Caco-2 (cell line): ENCODE data around the gene TRAF3. TPM values are rescaled to one million over a fixed set of nuclear protein-coding genes. Genes with fewer than 3 reads are reported as not detected.
"Not testable (repeated sequence)": the region's sequence is repeated elsewhere in the genome, so short reads cannot be mapped to it uniquely, and the experiment has no call there.

Source experiments
- BruUV-seq: library from RNA; stranded (reverse); fragments of 400-500 nt; replicated peaks from 2 replicates; lab custom pipeline; 2021; lab: Mats Ljungman, UMichigan
- CTCF ChIA-PET: fragments of 300-600 bp; sonication (Branson Sonifier 250); formaldehyde crosslinking; loops from one replicate; lab custom pipeline; 2022; ENCODE audit warnings: antibody characterized with exemption; lab: Charles Lee
- POLR2A ChIA-PET: fragments of 300-600 bp; sonication (Branson Sonifier 250); formaldehyde crosslinking; loops from one replicate; lab custom pipeline; 2022; ENCODE audit warnings: antibody characterized with exemption; lab: Charles Lee
- DNase-seq, 2 experiments: peaks; one replicate each; pipeline versions ENCODE4 v3.0.0 to v3.0.0-alpha.2; 2020 to 2022
- H3K27me3 ChIP-seq: replicated peaks from 2 replicates; pipeline ENCODE4 v1.6.0; 2011; ENCODE audit warnings: low read length; ENCODE audit not compliant: control insufficient read depth, insufficient read depth
- H3K36me3 ChIP-seq: 2 replicates; pipeline ENCODE4 v1.5.1; 2011; ENCODE audit warnings: low read length; ENCODE audit not compliant: control insufficient read depth, insufficient read depth
- H3K4me1 ChIP-seq: fragments of 250-450 bp; sonication (Bioruptor Pico); 2 replicates; pipeline ENCODE4 v1.5.1; 2020; ENCODE audit warnings: mild to moderate bottlenecking
- H3K4me3 ChIP-seq: 2 replicates; pipeline ENCODE4 v1.5.1; 2011; ENCODE audit warnings: low read depth, mild to moderate bottlenecking, control low read depth, low read length
- H3K9me3 ChIP-seq: fragments of 250-450 bp; sonication (Bioruptor Pico); 2 replicates; pipeline ENCODE4 v1.5.1; 2020; ENCODE audit warnings: mild to moderate bottlenecking, moderate library complexity
- H3K27ac Mint-ChIP-seq: one replicate; pipeline ENCODE4 v1.8.0; 2022; ENCODE audit warnings: mixed read lengths; ENCODE audit not compliant: unreplicated experiment
- H3K27me3 Mint-ChIP-seq: one replicate; pipeline ENCODE4 v1.8.0; 2022; ENCODE audit warnings: mixed read lengths; ENCODE audit not compliant: insufficient read depth, unreplicated experiment
- H3K36me3 Mint-ChIP-seq: one replicate; pipeline ENCODE4 v1.8.0; 2022; ENCODE audit warnings: mild to moderate bottlenecking, mixed read lengths; ENCODE audit not compliant: insufficient read depth, unreplicated experiment
- H3K4me1 Mint-ChIP-seq: one replicate; pipeline ENCODE4 v1.8.0; 2022; ENCODE audit warnings: low read depth, mixed read lengths; ENCODE audit not compliant: unreplicated experiment
- H3K4me3 Mint-ChIP-seq: one replicate; pipeline ENCODE4 v1.8.0; 2022; ENCODE audit warnings: mild to moderate bottlenecking, moderate library complexity, mixed read lengths; ENCODE audit not compliant: unreplicated experiment
- H3K9me3 Mint-ChIP-seq: one replicate; pipeline ENCODE4 v1.8.0; 2022; ENCODE audit warnings: mixed read lengths; ENCODE audit not compliant: unreplicated experiment
- intact Hi-C: fragments of 100-400 bp; cut with micrococcal nuclease; formaldehyde crosslinking; loops from one replicate; pipeline ENCODE4 v1.10.0; 2022; ENCODE audit not compliant: unreplicated experiment
- total RNA-seq: library from RNA; stranded (reverse); gene quantifications from 2 replicates; pipeline ENCODE4 v1.2.3, GENCODE V29; 2022
- TF ChIP-seq, protein P1 (sequence below), 2 experiments: fragments of 200-600 bp in 1 of 2; IDR thresholded peaks; 1 replicate in 1 of 2; 2 replicates in 1 of 2; pipeline versions ENCODE4 v1.5.1 to v1.8.0; 2011 to 2022; ENCODE audit warnings: antibody characterized with exemption in 1 of 2, control low read depth in 1 of 2, inconsistent platforms in 1 of 2, low read depth in 1 of 2, low read length in 1 of 2, mild to moderate bottlenecking in 1 of 2, moderate library complexity in 1 of 2; ENCODE audit not compliant: insufficient read depth in 1 of 2, severe bottlenecking in 1 of 2, unreplicated experiment in 1 of 2

Gene TRAF3
- total RNA-seq, 1 experiment from 2014 or later, result 16.6 TPM

DNA sequence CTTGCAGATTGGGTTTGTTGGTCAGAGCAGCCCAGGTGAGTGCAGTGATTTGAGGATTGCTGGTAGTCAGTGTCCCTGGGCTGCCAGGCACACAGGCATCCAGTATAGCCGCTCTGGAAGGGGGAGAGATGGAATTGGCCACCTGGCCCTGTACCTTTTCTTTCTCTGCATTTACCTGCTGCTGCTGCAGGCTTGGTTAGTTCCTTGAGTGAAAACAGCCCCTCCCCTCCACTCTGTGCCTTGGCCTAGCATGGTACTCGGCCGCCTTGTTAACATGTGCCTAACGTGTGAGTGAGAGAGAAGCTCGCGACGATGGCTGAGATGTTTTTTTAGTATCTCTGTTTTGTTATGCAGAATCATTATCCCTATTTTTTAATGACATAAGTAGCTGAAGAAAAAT is 95.9 kb downstream of the TRAF3 start:
- TF ChIP-seq, protein P1, sequence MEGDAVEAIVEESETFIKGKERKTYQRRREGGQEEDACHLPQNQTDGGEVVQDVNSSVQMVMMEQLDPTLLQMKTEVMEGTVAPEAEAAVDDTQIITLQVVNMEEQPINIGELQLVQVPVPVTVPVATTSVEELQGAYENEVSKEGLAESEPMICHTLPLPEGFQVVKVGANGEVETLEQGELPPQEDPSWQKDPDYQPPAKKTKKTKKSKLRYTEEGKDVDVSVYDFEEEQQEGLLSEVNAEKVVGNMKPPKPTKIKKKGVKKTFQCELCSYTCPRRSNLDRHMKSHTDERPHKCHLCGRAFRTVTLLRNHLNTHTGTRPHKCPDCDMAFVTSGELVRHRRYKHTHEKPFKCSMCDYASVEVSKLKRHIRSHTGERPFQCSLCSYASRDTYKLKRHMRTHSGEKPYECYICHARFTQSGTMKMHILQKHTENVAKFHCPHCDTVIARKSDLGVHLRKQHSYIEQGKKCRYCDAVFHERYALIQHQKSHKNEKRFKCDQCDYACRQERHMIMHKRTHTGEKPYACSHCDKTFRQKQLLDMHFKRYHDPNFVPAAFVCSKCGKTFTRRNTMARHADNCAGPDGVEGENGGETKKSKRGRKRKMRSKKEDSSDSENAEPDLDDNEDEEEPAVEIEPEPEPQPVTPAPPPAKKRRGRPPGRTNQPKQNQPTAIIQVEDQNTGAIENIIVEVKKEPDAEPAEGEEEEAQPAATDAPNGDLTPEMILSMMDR (IDR thresholded peaks at IDR 0.05; ENCODE audit: insufficient read depth in 1 of 2, low read depth in 1 of 2, low read length in 1 of 2, severe bottlenecking in 1 of 2, unreplicated experiment in 1 of 2), result no peak
- H3K36me3 ChIP-seq, result peaks cover 1% of the 10 kb centered on the region; the same call in 1 of the 2 replicates
- CTCF ChIA-PET, result interaction anchor here (0.9 to 1.8 kb wide), 5 partner anchors 10 to 179 kb away, joined by 3 to 7 read pairs (median 4); no protein-coding TSS in a partner anchor
- no peaks in the 10 kb centered on the region for H3K27me3 ChIP-seq
- peak overlapping the region; percentile 31 for H3K27ac Mint-ChIP-seq
- no peaks in the 10 kb centered on the region for H3K9me3 ChIP-seq
- POLR2A ChIA-PET, result interaction anchor here (1.0 to 1.2 kb wide), 3 partner anchors 15 to 62 kb away, joined by 3 to 9 read pairs (median 3); partner anchors contain the start of gene AMN
- intact Hi-C loops, result loop anchor here (1.0 to 10.0 kb wide), 3 partner anchors 16 to 98 kb away; partner anchors contain the start of gene TRAF3
- H3K4me1 Mint-ChIP-seq, result peaks cover 22% of the 10 kb centered on the region
- no peak overlapping the region for H3K4me3 ChIP-seq
- H3K4me3 Mint-ChIP-seq, result no peak overlapping the region
- H3K36me3 Mint-ChIP-seq, result peaks cover 29% of the 10 kb centered on the region
- peak in 1 of 2 experiments; percentile 22 for DNase-seq
- no peaks in the 10 kb centered on the region for H3K9me3 Mint-ChIP-seq
- H3K27me3 Mint-ChIP-seq, result no peaks in the 10 kb centered on the region
- peaks cover 14% of the 10 kb centered on the region for H3K4me1 ChIP-seq
- no TSS peak for BruUV-seq

DNA sequence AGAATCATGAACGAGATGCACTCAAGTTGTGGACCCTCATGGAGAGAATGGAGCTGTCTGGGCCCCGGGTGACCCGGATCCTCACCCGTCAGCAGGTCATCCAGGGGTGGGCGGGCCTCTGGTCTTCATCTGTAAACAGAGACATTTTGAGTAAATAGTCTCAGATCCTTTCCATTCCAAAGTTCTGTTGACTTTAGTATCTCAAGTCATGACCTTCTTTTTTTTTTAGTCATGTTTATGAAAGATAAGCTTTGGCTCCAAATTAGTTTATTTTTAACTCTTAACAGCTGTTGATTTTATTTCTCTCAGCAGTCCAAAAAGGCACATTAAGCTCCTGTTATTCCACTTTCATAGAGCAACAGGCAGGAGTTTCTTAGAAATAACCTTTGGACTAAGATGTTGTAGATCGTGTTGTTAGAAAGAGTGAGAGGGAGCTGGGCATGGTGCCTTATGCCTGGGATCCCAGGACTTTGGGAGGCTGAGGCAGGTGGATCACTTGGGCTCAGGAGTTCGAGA is 96.4 kb downstream of the TRAF3 start:
- Mint-ChIP-seq H3K4me1 (peaks cover 22% of the 10 kb centered on the region), H3K4me3 (no peak overlapping the region), H3K36me3 (peaks cover 29% of the 10 kb centered on the region), H3K27me3 (no peaks in the 10 kb centered on the region), H3K27ac (peak overlapping the region; percentile 31), H3K9me3 (no peaks in the 10 kb centered on the region)
- POLR2A ChIA-PET, result interaction anchor here (0.6 to 1.2 kb wide), 4 partner anchors 16 to 98 kb away, joined by 3 to 9 read pairs (median 4); partner anchors contain the start of gene AMN
- DNase-seq, result peak; percentile 74 to 79
- Histone ChIP-seq H3K27me3 (no peaks in the 10 kb centered on the region), H3K36me3 (peaks cover 1% of the 10 kb centered on the region; the same call in 1 of the 2 replicates), H3K4me3 (no peak overlapping the region), H3K4me1 (peaks cover 16% of the 10 kb centered on the region), H3K9me3 (no peaks in the 10 kb centered on the region)
- intact Hi-C loops, result loop anchor here (1.0 to 10.0 kb wide), 3 partner anchors 16 to 99 kb away; partner anchors contain the start of gene TRAF3
- CTCF ChIA-PET, result interaction anchor here (0.9 to 1.8 kb wide), 5 partner anchors 10 to 179 kb away, joined by 3 to 7 read pairs (median 4); no protein-coding TSS in a partner anchor
- TF ChIP-seq, protein P1 (IDR thresholded peaks at IDR 0.05; ENCODE audit: insufficient read depth in 1 of 2, low read depth in 1 of 2, low read length in 1 of 2, severe bottlenecking in 1 of 2, unreplicated experiment in 1 of 2), result no peak
- no TSS peak for BruUV-seq

DNA sequence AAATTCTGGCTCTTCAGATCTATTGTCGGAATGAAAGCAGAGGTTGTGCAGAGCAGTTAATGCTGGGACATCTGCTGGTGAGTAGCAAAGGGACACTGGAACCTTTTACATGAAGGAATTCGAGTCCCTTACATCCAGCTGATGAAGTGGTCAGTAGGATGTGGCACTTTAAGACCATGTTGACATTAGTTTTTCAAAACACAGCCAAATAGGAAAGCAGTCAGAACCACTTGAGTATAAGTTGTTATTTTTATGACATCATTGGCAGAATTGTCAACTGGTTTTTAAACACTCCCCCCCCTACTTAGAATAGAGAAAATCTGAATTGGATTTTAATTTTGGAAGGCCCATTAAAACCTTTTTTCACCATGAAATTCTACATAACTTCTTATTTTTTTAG is 98.4 kb downstream of the TRAF3 start:
- no TSS peak for BruUV-seq
- H3K27me3 Mint-ChIP-seq, result no peaks in the 10 kb centered on the region
- peaks cover 29% of the 10 kb centered on the region for H3K36me3 Mint-ChIP-seq
- no peaks in the 10 kb centered on the region for H3K9me3 ChIP-seq
- H3K27me3 ChIP-seq, result no peaks in the 10 kb centered on the region
- ChIA-PET CTCF (no interaction called here), POLR2A (no interaction called here)
- H3K9me3 Mint-ChIP-seq, result no peaks in the 10 kb centered on the region
- H3K4me1 Mint-ChIP-seq, result peaks cover 22% of the 10 kb centered on the region
- intact Hi-C loops, result loop anchor here (5.0 to 10.0 kb wide), 2 partner anchors 42 to 101 kb away; partner anchors contain the start of gene TRAF3
- H3K4me3 ChIP-seq, result no peak overlapping the region
- TF ChIP-seq, protein P1 (IDR thresholded peaks at IDR 0.05; ENCODE audit: insufficient read depth in 1 of 2, low read depth in 1 of 2, low read length in 1 of 2, severe bottlenecking in 1 of 2, unreplicated experiment in 1 of 2), result peak in 1 of 2 experiments; percentile 19
- H3K4me1 ChIP-seq, result peaks cover 23% of the 10 kb centered on the region
- H3K27ac Mint-ChIP-seq, result no peak overlapping the region
- peaks cover 1% of the 10 kb centered on the region; the same call in 1 of the 2 replicates for H3K36me3 ChIP-seq
- no peak for DNase-seq
- H3K4me3 Mint-ChIP-seq, result no peak overlapping the region

DNA sequence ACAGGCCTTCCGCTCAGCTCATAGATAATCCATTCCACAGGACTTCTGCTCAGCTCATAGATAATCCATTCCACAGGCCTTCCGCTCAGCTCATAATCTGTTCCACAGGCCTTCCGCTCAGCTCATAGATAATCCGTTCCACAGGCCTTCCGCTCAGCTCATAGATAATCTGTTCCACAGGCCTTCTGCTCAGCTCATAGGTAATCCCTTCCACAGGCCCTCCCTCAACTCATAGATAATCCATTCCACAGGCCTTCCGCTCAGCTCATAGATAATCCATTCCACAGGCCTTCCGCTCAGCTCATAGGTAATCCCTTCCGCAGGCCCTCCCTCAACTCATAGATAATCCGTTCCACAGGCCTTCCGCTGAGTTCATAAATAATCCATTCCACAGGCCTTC is 100.3 kb downstream of the TRAF3 start:
- H3K36me3 ChIP-seq, DNase-seq, POLR2A ChIA-PET, H3K27ac Mint-ChIP-seq, H3K27me3 ChIP-seq, H3K4me3 ChIP-seq, H3K9me3 Mint-ChIP-seq, BruUV-seq, H3K4me3 Mint-ChIP-seq, H3K9me3 ChIP-seq, H3K27me3 Mint-ChIP-seq: not testable (repeated sequence)
- peaks cover 16% of the 10 kb centered on the region for H3K36me3 Mint-ChIP-seq
- H3K4me1 Mint-ChIP-seq, result peaks cover 20% of the 10 kb centered on the region
- peaks cover 23% of the 10 kb centered on the region for H3K4me1 ChIP-seq
- CTCF ChIA-PET, result interaction anchor here (0.7 kb wide), 1 partner anchor 222 kb away, joined by 3 read pairs; no protein-coding TSS in a partner anchor
- intact Hi-C loops, result loop anchor here (5.0 to 10.0 kb wide), 2 partner anchors 40 to 103 kb away; partner anchors contain the start of gene TRAF3
